GM19438 (cell line): Measurements from ENCODE around the gene PTPRN2.

Experiments used
- ATAC-seq: cut with Tn5 transposase; IDR thresholded peaks from one replicate; pipeline ENCODE4 v1.9.1; 2021; ENCODE audit warnings: low read depth; ENCODE audit not compliant: unreplicated experiment

PTPRN2 gene

DNA sequence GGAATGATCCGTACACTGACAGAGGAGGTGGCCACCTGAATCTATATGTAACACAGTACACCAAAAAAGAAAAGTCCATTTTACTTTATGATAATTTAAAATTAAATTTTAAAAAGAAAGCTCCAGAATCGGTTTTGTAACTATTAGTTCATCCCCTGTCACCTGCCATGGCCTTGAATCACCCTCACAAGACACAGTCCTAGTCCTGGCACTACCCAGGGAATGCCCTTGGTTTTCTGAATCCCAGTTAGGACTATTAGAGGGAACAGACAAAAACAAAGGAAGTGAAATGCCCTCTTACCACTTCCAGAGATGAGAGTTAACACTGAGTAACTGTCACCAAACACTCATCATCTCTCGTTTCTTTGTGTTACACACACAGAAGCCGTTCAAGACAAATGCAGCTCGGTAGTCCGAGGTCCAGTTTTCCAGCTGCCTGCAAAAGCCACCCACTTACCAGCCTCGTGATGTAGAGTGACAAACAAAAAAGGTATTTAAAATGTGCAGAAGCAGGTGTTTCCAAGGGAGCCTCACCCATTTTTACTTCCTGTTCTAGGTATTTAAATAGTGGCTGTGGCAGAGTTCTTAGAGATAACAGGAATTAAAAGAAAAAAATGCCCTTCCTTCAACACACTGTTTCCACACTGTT lies 6.1 kb downstream of the PTPRN2 start:
- no peak for ATAC-seq

GRCh38 chr7:158579662-158580646 lies 7.7 kb downstream of the PTPRN2 start:
- ATAC-seq, result no peak

DNA sequence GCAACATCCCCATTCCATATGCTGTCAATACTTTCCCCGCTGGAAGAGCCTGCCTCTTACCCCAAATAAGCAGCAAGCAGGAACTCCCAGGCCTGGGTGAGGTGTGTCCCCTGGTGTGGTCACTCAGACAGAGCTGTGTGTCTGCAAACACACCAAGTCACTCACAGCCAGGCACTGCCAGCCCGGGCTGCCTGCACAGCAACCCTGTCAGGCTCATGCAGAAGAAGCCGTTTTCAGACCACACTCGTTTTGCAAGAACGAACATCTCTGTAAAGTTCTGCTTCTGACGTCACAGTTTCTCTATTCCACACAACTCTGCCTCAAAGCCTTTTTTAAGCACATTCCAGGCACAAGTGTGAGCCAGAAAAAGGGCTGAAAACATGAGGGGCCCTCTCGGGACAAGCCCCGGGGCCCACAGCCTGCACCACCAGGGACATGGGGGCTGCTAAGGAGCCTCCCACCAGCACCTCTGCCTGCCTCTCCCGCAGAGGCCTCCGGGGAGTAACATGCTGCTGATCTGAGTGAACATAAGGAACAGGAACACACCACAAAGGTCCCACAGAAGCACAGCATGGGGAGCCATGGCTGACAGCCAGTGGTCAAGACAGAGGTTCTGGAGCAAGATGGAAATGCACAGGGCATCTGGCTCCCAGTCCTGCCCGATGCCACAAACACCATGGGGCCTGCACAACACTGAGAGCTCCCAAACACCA lies 11.4 kb downstream of the PTPRN2 start:
- ATAC-seq, result no peak

- ATAC-seq, result no peak
Observed at GRCh38 chr7:158574308-158575036, 13.2 kb downstream of the PTPRN2 start.

DNA sequence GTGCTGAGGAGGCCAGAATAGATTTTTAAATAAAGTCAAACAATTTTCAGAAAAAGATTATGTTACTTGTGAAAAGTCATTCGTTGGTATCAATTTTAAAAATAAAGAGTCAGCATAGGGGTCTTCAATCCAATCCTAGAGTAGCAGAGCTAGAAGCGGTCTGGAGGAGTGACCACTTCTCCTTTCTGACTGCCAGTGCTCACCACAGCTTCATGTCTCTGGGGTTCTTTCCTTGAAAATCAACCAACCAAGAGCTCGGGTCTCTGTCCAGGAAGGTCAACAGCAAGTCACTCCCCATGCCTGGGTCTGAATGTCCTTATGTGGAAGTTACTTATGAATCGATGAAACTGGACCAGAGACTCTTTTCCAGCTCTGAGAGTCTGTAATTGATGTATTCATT lies 14.3 kb downstream of the PTPRN2 start:
- no peak for ATAC-seq

DNA sequence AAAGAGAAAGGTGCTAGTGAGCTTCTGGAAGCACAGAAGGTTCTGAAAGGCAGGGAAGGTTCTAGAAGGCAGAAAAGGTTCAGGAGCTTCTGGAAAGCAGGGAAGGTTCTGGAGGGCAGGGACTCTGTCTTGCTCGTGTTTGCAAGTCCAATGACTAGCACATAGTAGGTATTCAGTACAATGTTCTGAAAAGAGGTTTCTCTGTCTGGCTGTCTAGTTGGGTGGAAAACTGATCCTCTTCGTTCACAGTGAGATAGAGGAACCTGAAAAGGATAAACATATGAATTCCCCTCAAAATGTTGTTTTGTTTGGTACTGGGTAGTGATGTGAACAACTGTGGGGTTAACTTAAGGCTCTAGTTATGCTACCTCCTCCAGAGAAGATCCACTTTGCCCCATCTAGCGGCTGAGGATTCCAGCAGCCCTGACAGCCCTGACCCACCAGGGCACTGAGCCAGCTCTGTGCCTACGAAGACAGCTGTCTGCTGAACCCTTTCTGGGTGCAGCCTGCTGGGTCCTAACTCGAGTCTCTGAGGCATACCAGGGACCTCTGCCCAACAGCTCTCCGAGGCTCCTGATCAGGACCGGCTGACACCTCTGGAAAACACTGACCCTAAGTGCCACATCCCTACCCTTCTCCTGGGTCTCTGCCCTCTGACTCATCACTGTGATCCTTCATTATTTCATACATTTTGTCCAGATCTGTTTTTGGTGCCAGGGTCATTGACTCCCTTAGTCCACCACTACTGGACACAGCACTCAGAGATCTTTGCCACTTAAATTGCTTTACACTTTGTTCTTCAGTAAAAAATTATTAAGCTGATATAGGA lies 15.4 kb downstream of the PTPRN2 start:
- no peak for ATAC-seq

GRCh38 chr7:158570449-158571170 lies 17.0 kb downstream of the PTPRN2 start:
- ATAC-seq, result no peak

DNA sequence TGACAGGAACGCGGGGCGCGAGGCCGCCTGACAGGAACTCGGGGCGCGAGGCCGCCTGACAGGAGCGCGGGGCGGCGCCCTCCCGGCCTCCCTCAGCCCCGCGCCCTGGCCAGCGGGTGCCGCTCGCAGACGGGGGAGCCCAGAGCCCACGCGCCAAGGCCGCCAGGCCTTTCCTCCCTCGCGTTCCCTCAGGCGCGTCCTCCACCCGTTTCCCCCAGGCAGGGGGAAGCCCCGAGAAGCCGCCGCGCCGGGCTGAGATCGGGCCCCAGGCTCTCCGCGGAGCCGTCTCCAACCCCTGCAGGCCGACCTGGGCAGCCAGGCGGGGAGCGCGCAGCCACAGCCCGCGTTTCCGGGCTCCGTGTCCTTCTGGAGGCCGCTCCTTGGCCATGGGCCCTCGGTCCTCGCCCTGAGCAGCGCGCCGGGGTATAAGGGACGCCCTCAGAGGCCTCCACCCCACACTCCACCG lies 17.7 kb downstream of the PTPRN2 start:
- ATAC-seq, result no peak

- ATAC-seq, result no peak
Observed at GRCh38 chr7:158568974-158569857, 18.4 kb downstream of the PTPRN2 start.

- no peak for ATAC-seq
Observed at GRCh38 chr7:158567153-158567603, 20.4 kb downstream of the PTPRN2 start.

DNA sequence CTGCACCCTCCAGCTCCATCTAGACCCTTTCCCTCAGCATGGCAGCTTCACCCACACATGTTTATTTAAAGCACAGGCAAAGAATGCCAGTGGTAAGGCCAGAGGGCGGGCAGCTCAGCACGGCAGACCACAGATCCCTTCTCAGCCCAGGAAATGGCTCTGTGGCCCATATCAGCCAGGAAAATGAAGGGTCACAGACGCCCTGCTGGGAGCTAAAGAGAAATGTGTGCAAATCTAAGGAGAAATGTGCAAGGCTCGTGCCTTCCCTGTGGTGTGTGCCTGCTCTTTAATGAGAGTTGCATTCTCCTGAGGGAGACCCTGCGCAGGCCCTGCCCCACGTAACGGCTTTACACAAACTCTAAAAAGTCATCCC lies 23.0 kb downstream of the PTPRN2 start:
- no peak for ATAC-seq

GRCh38 chr7:158563911-158564662 lies 23.5 kb downstream of the PTPRN2 start:
- no peak for ATAC-seq

- no peak for ATAC-seq
Observed at GRCh38 chr7:158563051-158563450, 24.6 kb downstream of the PTPRN2 start.

- ATAC-seq, result no peak
Observed at GRCh38 chr7:158562517-158562916, 25.1 kb downstream of the PTPRN2 start.

DNA sequence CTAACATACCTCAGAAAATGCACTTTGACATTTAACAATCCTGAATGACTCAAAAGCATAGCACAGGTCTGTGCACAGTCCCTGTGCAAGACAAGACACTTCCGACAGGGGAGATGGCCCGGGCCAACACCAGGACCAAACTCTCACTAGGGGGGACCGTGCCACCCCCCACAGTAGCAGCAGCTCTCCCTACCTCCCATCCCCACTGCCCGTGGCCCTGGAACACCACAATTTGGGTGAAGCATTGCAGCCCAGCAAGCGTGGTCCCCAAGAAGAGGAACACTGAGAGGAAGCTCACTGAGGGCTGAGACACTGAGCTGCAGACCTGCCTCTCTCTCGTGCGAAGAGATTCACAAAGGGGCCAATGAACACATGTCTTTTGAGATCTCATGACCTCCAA lies 26.0 kb downstream of the PTPRN2 start:
- ATAC-seq, result no peak

GRCh38 chr7:158560386-158560785 lies 27.2 kb downstream of the PTPRN2 start:
- ATAC-seq, result no peak

- no peak for ATAC-seq
Observed at GRCh38 chr7:158559356-158559755, 28.3 kb downstream of the PTPRN2 start.
